Esophagus muscularis mucosa (tissue), 4 donors: ENCODE measurements around the gene AUTS2.

ENCODE experiments used
- CTCF ChIP-seq, 3 experiments: fragments of 200-600 bp in 2 of 3; fragments of 450-650 bp in 1 of 3; sonication (generic) in 2 of 3; IDR thresholded peaks; one replicate each; pipeline ENCODE4 v1.5.1; 2017 to 2019; ENCODE audit warnings: antibody characterized with exemption in 3 of 3, mild to moderate bottlenecking in 2 of 3, moderate library complexity in 1 of 3
- EP300 ChIP-seq: sonication (generic); formaldehyde crosslinking; IDR thresholded peaks from one replicate; pipeline ENCODE4 v1.6.1; 2017; ENCODE audit warnings: antibody characterized with exemption
- POLR2AphosphoS5 ChIP-seq, 2 donors: sonication (generic); formaldehyde crosslinking; IDR thresholded peaks; one replicate each; pipeline ENCODE4 v1.6.1; 2017; ENCODE audit warnings: antibody characterized with exemption in 2 of 2

- no peak for TF ChIP-seq POLR2AphosphoS5 (IDR thresholded peaks at IDR 0.05)
- TF ChIP-seq CTCF (IDR thresholded peaks at IDR 0.05): no peak
- TF ChIP-seq EP300: no peak
These were observed 925.7 kb downstream of the AUTS2 start for GRCh38 chr7:70523989-70524351.
